Ureter (tissue), 1 donor: Measurements from ENCODE around the gene TMCO4. TPM values are rescaled to one million over a fixed set of nuclear protein-coding genes. Genes with fewer than 3 reads are reported as not detected.
A peak's percentile ranks its signal among the peaks of the same experiment; 100 is the strongest.
"Not testable (repeated sequence)": the region's sequence is repeated elsewhere in the genome, so short reads cannot be mapped to it uniquely, and the experiment has no call there.

Experiments
- DNase-seq: peaks from one replicate; pipeline ENCODE4 v3.0.0-alpha.2; 2020; ENCODE audit warnings: low spot score
- total RNA-seq: library from RNA; stranded (reverse); gene quantifications from one replicate; pipeline ENCODE4 v1.2.4, GENCODE V29; 2023
- donor health status: DM: yes; HTN: yes; CAD: no.

The TMCO4 gene
- total RNA-seq: 60.8 TPM

DNA sequence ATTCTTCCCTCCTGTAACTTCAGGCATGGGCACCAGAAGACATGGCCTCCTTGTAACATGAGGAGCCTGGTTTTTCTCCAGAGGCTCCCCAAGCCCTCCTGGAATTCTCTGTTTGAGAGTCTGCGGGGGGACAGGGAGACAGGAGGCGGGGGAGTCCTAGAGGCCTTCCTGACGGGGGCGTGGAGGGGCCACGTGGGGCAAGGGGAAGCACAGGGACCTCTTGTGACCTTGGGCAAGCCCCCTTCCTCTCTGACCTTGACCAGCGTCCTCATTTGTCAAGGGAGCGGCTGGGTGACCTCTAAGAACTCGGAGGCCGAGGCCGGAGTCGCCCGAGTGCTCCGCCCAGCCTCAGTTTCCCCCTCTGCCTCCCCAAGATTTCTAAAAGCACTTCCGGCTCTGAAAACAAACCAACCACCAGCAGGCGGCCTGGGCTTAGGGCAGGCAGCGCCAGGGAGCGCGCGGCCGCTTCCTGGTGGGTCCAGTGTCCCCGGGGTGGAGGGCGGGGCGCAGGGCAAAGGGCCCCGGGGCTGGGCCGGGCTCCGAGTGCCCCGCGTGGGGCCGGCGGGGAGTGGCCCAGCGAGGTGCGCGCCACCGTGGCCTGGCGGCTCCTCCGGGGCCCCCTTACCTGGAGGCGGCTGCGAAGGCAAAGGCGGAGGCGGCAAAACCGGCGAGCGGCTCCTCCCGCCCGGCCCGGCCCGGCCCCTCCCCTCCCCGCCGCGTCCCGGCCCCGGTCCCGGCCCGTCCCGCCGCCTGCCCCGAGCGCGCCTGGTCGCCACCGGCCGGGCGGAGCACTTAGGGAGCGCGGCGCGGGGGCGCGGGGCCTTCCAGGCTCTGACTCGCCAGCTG, at the start of gene TMCO4:
TMCO4 (minus strand) TSS at position 687 of the 846 bp plus-strand sequence. CDS start 19,158 bp downstream, outside the sequence.
- peak; percentile 73 for DNase-seq

DNA sequence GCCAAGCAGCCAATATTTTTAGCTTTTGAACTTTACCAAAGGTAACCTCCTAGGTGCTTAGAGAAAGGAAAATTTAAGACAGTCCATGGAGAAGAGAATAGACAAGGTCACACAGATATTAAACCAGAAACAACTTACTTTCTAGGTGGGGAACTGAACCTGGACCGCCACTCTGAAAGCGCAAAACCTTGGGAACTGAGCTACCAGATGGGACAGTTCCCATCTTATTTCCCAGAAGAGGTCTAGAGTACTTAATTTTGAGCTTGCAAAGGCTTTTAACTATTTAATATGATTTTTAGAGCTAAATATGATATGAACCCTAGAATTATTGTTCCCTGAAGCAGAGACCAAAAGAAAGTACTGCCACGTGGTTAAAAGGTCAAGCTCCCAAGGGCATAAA, 49.6 kb upstream of the TMCO4 start:
- not testable (repeated sequence) for DNase-seq

DNA sequence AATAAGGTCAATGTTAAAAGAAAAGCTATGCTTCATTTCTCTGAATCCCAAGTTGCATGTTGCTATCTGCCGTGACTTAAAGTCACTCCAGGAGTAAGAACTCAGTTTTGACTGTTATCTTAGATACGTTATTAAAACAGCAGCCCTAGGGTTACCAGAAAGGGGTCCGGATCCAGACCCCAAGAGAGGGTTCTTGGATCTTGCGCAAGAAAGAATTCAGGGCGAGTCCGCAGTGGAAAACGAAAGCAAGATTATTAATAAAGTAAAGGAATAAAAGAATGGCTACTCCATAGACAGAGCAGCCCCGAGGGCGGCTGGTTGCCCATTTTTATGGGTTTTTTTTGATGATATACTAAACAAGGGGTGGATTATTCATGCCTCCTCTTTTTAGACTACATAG, 47.6 kb upstream of the TMCO4 start:
- not testable (repeated sequence) for DNase-seq

DNA sequence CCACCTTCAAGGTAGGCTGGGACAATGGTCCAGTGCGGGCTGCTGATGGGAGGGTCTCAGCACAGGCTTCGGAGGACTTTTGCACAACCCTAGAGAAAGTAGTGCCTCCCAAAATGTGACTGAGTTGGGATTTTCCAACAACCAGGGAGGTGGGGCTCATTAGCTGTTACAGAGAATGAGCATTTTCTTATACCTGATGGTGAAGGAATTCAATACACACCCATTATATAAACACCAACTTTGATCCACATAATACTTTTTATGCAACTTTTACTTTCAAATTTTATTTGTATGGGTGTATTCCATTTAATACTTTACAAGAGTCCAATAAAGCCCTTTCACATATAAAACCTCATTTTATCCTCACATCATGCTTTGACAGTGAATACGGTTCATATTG, 46.6 kb upstream of the TMCO4 start:
- no peak for DNase-seq

DNA sequence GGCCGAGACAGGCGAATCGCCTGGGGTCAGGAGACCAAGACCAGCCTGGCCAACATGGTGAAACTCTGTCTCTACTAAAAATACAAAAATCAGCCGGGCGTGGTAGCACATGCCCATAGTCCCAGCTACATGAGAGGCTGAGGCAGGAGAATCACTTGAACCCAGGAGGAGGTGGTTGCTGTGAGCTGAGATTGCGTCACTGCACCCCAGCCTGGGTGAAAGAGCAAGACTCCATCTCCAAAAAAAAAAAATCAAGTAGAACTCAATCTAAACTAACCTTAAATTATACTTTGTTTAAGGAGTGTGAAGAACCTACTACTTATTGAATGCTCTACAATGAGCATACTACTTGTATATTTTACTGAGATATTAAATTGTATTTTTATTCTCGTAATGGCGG, 45.8 kb upstream of the TMCO4 start:
- no peak for DNase-seq

DNA sequence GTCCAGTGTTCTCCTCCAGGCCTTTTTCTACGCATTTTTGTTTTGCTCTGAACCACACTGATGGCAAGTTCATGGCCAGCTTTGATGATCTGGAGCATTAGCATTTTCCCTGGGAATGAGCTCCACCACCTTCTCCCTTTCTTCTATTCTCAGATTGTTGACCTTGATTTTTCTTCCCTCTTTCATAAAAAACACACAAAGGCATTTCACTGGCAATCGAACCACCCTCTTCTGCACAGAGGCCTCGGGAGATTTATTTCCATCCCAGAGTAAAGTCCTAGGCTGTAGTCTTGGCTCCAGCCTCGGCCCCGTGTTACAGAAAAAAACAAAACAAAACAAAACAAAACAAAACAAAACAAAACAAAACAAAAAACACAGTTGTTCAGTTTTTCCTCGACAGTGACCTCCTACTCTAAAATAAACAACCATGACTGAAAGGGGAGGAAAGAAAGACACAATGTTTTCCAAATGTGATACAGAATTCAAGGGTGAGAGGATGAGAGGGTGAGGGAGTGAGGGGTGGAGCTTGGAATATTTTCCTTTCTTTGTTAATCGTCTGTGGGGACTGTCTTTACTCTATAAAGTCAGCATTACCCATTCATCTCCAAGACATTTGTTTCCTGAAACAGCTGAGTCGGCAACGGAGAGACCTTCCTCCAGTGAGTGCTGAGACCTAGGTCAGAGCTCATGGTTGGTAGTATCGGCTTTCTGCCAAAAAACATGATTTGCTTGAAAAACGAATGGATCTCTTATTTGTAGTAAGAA, 45.2 kb upstream of the TMCO4 start:
- DNase-seq: no peak

DNA sequence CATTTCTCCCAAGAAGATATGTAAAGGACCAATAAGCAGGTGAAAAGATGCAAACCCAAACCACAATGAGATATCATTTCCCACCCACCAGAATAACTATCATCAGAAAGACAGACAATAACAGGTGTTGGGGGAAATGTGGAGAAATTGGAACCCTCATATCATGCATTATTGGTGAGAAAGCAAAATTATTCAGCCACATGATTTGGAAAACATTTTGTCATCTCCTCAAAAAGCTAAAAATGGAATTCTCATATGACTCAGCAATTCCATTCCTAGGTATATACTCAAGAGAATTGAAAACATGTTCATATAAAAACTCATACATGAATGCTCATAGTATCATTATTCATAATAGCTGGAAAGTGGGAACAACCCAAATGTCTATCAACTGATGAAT, 40.5 kb upstream of the TMCO4 start:
- DNase-seq: no peak

DNA sequence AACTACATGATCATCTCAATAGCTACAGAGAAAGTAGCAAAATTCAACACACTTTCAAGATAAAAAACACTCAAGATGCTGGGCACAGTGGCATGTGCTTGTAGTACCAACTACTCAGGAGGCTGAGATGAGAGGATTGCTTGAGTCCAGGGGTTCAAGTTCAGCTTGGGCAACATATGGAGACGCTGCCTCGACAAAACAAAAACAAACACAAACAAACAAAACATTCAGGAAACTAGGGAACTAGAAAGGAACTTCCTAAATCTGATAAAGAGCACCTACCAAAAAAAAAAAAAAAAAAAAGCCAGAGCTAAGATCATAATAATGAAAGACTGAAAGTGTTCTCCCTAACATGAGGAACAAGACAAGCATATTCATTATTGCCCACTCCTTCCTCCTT, 38.1 kb upstream of the TMCO4 start:
- DNase-seq: no peak

DNA sequence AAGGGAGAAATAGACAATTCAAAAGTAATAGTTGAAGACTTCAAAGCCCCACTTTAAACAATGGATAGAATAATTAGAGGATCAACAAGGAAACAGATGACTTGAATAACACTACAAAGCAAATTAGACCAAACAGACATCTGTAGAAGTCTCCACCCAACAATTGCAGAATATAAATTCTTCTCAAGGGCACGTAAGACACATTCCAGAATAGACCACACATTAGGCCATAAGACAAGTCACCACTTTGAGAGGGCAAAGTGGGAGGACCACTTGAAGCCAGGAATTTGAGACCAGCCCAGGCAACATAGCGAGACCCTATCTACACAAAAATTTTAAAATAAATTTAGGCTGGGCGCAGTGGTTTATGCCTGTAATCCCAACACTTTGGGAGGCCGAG, 35.9 kb upstream of the TMCO4 start:
- no peak for DNase-seq

DNA sequence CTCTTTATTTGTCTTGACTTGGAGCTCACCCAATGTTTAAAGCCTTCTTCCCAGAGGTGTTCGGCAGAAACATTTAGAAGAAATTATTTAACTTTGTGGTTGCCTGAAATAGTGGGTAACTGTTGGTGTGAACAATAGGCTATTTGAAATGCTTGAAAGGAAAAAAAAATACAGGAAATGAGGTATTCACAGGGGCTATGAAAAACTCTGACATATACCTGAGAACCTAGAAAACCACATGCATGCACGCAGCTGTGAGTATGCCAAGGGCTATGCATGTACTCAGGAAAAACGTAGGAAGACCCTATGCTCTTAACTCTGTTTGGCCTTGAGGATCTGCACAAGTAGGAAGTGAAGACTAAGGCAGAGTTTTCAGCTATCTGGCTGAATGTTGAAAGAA, 31.7 kb upstream of the TMCO4 start:
- DNase-seq: no peak

DNA sequence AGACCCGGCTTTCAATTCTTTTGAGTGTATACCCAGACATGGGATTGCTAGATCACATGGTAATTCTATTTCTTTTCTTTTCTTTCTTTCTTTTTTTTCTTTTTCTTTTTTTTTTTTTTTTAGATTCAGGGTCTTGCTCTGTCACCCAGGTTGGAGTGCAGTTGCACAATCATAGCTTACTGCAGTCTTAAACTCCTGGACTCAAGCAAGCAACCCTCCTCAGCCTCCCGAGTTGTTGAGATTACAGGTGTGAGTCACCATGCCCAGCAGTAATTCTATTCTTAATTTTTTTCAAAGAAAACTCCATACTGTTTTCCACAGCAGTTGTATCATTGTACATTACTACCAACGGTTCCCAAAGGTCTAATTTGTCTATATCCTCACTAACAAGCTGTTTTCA, 28.8 kb upstream of the TMCO4 start:
- no peak for DNase-seq

DNA sequence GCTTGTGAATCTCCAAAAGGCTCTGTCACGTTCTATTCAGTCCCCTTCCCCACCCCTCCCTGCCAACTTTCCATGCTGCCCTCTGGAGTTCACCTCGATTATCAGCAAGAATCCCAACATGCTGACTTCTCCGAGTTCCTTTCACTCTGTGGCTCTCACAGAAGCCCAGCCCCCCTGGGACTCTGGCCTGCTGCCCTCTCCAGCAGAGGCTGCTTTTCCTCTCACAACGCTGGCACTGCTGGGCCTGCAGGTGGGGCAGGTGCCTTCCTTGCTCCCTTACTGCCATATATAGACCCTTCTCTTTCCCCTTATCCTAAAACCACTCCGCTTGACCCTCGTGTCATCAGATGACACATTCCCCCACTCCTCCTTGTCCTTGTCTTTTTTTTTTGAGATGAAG, 25.6 kb upstream of the TMCO4 start:
- no peak for DNase-seq

DNA sequence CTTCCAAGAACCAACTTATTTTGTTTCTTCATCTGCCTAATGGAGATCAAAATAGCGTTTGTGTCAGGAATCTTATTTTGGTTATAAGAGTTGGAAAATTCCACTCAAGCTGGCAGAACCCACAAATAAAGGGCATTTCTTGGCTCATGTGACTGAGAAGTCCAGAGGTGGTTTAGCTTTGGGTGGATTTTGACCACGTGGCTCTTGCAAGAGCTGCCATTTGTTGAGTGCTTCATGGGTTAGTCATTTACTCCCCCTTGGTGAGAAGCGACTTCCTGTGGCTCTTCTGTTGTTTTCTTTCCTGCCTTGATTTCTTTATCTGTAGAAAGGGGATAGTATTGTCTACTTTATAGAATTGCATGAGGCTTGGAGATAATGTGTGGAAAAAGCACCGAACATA, 24.8 kb upstream of the TMCO4 start:
- DNase-seq: no peak

DNA sequence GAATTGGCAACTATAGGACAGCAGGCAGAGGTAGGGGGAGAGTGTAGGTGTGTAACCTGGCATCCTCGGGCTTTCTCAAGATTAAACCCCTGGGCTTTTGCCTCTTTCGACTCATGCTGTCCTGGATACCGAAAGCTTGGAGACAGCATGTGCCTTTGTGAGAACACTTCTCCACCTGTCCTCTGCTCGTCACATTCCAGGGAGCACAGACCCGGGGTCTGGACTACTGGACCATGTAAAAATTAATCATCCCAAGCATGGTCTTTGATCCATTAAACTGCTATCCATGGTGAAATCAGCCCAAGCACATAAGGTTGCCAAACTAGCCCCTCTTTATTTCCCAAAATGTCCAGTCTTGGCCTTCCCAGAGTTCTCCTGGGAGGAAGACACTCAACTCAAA, 24.3 kb upstream of the TMCO4 start:
- no peak for DNase-seq

DNA sequence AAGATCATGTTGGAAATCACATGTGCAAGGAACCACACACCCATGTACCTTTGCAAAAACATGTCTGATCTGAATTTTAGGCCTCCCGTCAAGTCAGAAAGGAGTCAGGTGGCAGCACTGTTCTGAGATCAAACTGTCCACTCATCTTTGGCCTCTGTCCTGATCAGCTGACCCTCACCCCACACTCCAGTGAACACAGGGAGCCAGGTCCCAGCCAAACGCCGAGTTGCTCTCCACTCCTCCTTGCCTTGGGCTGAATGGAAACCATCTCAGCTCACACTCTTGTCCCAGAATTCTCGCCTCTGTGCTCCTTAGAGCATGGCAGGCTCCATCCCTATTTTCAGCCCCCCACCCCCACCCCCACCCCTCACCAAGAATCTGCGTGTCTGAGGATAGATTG, 20.0 kb upstream of the TMCO4 start:
- no peak for DNase-seq

DNA sequence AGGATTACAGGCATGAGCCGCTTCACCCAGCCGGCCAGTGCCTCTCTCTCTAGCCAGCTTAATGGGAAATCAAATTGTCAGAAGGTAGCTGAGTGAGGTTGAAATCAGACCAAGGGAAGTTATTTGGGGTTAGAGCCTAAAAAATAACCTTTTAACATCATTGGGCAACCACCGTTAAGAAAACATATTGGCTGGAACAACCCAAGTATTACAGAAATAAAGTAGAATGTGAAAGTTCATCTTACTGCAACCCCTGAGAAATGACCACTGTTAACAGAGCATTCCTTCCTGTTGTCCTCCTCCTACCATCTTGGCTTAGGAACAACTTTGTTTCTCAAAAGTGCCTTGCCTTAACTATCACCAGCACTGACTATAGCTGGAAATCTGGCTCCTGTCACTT, 18.6 kb upstream of the TMCO4 start:
- no peak for DNase-seq

DNA sequence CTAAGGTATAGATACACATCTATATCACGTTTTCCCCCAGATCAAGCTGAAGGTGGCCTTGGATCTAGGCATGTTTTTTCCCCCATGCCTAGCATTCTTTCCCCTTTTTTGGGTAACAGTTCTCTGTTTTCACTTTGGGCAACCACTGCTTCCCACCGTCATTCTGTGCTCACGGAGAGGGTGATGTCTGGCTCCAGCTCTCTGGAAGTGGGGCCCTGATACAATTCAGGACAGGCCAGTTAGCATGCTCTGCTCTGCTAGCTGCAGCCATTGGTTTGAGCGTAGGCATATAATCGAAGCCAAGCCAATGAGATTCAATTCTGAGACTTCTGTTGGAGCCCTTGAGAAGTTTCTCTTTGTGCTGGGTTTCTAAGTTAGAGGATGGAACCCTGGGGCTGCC, 17.4 kb upstream of the TMCO4 start:
- DNase-seq: no peak

DNA sequence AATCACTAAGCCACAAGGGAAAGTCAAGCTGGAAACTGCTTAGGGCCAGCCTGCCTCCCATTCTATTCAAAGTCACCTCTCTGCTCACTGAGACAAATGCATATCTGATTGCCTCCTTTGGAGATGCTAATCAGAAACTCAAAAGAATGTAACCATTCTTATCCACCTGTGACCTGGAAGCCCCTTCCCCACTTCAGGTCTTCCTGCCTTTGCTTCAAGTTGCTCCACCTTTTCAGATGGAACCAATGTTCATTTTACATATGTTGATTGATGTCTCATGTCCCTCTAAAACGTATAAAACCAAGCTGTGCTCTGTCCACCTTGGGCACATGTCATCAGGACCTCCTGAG, 17.0 kb upstream of the TMCO4 start:
- not testable (repeated sequence) for DNase-seq

DNA sequence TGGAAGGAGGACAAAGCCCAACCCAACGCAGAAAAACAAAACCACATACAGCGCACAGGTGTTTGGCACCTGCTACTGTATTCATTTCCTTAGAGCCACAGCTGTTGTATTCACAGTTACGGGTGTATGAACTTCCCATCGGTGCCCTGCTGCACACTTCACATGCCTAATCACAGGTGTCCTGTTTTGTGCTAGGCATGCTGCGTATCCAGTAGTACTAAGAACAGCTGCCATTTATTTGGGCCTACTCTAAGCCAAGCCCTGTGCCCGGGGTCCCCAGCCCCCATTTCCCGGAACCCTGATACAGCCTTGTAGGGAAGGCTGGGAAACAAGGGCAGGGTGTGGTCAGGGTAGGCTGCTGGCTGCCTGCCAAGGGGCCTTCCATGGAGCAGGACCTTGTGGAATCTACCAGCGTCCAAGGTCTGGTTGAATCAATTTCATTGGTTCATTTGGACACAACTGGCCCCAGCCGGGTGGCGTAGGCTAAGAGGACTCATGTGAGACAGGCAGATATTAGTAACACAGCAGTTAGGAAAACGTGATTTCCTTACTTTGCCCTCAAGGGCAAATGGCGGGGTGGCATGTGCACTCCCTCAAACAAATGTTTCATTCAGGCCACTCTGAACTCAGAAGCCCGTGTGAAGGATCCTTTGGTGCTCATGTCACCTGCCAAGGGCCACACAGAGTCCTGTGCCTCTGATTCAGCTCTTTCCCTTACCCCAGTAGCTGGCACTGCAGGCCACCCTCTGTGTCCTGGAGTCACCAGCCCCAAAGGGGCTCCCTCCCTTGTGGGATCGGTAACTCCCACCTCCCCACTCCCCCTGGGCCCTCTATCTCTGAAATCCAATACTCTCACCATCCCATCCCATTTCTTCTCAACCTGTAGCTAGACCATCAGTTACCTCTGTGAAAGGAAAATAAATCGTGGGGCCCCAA, 16.4 kb upstream of the TMCO4 start:
- no peak for DNase-seq

DNA sequence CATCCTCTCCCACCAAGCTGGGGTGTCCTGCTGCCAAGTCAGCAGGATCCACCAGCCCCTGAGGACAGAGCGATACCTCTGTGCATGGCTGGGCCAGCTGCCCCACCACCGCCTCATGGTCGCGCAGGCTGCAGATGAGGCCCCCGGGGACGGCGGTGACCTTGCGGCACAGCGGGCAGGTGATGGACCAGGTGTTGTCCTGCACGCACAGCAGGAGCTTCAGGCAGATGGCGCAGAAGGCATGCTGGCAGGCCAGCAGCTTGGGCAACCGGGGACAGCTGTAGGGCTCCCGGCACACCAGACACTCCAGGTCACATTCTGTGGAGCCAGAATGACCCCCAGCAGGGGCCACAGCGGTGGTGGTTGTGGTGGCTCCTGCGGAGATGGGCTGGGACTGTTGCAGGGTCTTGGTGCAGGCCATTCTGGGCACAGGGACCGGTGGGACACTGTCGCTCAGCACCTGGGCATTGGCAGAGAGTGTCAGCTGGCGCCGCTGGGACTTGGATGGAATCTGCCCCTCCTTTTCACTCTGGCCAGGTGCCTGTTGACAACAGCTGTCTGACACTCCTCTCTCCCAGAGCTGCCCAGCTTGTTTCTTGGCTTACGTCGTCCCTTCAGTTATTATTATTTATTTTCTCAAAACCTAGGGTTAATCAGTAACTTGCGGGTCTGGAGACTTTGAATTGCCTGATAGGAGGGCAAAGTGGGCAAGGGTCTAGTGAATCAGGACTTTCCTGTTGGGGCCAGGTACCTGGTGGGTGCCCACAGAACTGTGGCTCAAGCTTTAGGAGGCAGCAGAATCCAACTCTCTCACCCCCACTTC, 15.2 kb upstream of the TMCO4 start, which contains the start of gene RNF186:
RNF186 (minus strand) TSS at position 603 of the 823 bp plus-strand sequence; CDS start at position 421, 182 bp downstream.
- DNase-seq: peak; percentile 78

DNA sequence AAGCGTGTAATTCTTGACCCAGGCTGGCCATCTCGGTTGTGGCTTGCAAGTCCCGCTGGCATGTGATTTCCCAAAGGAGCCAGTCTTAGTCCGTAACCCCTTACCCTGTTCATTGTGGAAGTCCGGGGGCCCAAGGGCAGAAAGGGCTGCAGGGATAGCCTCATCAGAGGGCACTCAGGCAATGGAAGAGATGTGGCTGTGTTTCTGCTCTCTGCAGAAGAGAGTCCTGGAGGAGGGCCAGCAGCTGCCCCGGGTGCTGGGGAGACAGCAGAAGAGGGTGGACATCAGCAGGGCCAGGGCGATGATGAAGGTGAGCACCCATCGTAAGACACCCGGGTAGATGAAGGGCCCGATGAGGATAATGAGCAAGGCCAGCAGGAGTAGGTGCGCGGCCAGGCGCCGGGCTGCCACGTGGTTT, 14.5 kb upstream of the TMCO4 start:
- no peak for DNase-seq
